ENCODE results near the gene SERTAD1.

DNA sequence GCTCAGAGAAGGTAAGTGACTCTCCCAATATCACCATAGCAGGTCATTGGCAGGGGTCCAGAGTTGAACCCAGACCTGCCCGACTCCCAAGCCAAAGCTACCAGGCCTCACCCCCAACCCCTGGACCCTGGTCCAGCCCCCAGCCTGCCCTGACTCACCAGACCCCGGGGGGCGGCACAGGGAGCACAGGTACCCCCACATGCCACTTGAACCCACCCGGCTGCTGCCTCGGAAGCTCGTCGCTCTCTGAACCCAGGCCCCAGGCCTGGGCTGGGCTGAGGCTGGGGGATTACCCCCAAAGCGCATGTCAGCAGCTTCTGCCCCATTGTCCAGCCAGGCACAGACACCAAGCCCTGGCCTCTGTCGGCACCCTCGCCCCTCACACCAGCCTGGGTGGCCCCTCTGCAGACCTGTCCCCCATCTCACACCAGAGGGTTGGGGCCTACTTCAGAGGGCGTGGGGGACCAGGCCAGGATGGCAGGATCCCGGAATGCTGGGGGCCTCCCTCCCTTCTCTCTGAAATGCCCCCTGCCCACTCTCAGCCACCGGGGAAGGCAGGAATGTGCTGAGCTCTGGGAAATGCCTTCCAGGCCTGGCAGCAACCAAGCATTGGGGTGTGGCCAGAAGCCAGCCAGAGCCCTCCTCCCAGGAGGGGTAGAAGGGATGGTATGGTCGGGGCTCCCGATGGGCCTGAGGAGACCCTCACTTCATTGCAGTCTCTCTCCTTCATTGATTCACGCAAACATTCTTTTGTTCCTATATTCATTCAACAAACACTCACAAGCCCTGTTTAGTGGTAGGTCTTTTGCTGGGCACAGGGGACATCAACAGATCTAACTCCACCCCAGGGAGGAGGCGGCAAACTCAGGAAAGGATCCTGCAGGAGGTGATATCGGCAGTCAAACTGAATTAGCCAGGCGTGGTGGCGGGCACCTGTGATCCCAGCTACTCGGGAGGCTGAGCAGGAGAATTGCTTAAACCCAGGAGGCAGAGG is 11.0 kb downstream of the SERTAD1 start:
- TF ChIP-seq GATA2 (IDR thresholded peaks at IDR 0.05; ENCODE audit: low read depth, low read length), result no peak
- no peak for TF ChIP-seq GATA3 (IDR thresholded peaks at IDR 0.05; ENCODE audit: low read depth, low read length)
